Right lobe of liver (tissue), 6 donors: ENCODE results near the gene FRMPD4. TPM values are rescaled to one million over a fixed set of nuclear protein-coding genes. Genes with fewer than 3 reads are reported as not detected.

ENCODE experiments used
- ATAC-seq, 4 donors: fragments of 200-7000 bp; cut with Tn5 transposase; one replicate each; pipeline ENCODE4 v1.9.1; 2020; ENCODE audit warnings: mild to moderate bottlenecking in 4 of 4, moderate library complexity in 4 of 4
- DNase-seq, 3 donors: peaks; one replicate each; pipeline ENCODE4 v3.0.0-alpha.2; 2020
- H3K27ac ChIP-seq, 3 donors: fragments of 200-600 bp; one replicate each; pipeline ENCODE4 v1.8.0; 2022
- H3K27me3 ChIP-seq, 2 donors: fragments of 200-600 bp; one replicate each; pipeline ENCODE4 v1.8.0; 2022
- H3K36me3 ChIP-seq, 4 donors: fragments of 200-600 bp; sonication (generic) in 1 of 4; one replicate each; pipeline versions ENCODE4 v1.5.1 to v1.8.0; 2017 to 2022; ENCODE audit warnings: control low read depth in 1 of 4
- H3K4me1 ChIP-seq, 4 donors: fragments of 200-600 bp; sonication (generic) in 1 of 4; one replicate each; pipeline versions ENCODE4 v1.5.1 to v1.8.0; 2017 to 2022; ENCODE audit warnings: control low read depth in 1 of 4
- H3K4me3 ChIP-seq, 3 donors: fragments of 200-600 bp; one replicate each; pipeline ENCODE4 v1.8.0; 2022
- H3K9me3 ChIP-seq, 4 donors: fragments of 200-600 bp; sonication (generic) in 1 of 4; one replicate each; pipeline versions ENCODE4 v1.5.1 to v1.8.0; 2017 to 2022; ENCODE audit warnings: control low read depth in 1 of 4
- CTCF ChIP-seq, 4 donors: fragments of 200-600 bp in 3 of 4; fragments of 450-650 bp in 1 of 4; IDR thresholded peaks; one replicate each; pipeline versions ENCODE4 v1.5.1 to v1.8.0; 2016 to 2022; ENCODE audit warnings: antibody characterized with exemption in 4 of 4, mild to moderate bottlenecking in 2 of 4
- POLR2A ChIP-seq: fragments of 450-650 bp; IDR thresholded peaks from one replicate; pipeline ENCODE4 v1.6.1; 2017; ENCODE audit warnings: antibody characterized with exemption, mild to moderate bottlenecking
- WGBS: methylation state at CpG from one replicate; pipeline ENCODE4 v1.1.6; 2018; ENCODE audit warnings: low coverage, low lambda C conversion rate; ENCODE audit not compliant: insufficient coverage; ENCODE audit errors: missing lambda C conversion rate; 5-methylcytosine and 5-hydroxymethylcytosine counted together
- intact Hi-C, 2 donors: fragments of 100-400 bp; cut with DNase I; formaldehyde crosslinking; loops; one replicate each; pipeline versions ENCODE4 v1.11.2 to v1.14.1; 2022
- small RNA-seq, 2 experiments: library from RNA; depleted of rRNA; stranded (forward); fragments of <200 nt; gene quantifications; one replicate each; pipeline ENCODE3, GENCODE V24; 2016
- total RNA-seq, 6 experiments: library from RNA; depleted of rRNA in 2 of 6; stranded (reverse); fragments of >200 nt in 2 of 6; fragmentation: NEBNext Ultra II Directional in 3 of 6; extraction: Animal tissue kit (Norgen Biotek cat#: 25700) in 3 of 6; gene quantifications; one replicate each; pipeline versions ENCODE4 v1.1.0 to v1.2.4, GENCODE V29; 2016 to 2023
- donor health status: DM: no; HTN: yes; CAD: no.
- donor health status: DM: no; HTN: no; CAD: no.
- donor health status: DM: no; HTN: no; CAD: no.
- donor health status: DM: no; HTN: yes; CAD: no.
- donor health status: DM: no; HTN: yes; CAD: no.

FRMPD4 gene
- total RNA-seq, 6 experiments from 2014 or later, result 0.05 to 0.12 (median 0.06) TPM; not detected in 3

GRCh38 chrX:12767856-12768255, 629.6 kb downstream of the FRMPD4 start:
- no peak overlapping the region for H3K4me3 ChIP-seq
- H3K9me3 ChIP-seq, result no peaks in the 10 kb centered on the region
- no peaks in the 10 kb centered on the region for H3K27me3 ChIP-seq
- TF ChIP-seq POLR2A, result no peak
- TF ChIP-seq CTCF (IDR thresholded peaks at IDR 0.05), result no peak
- H3K27ac ChIP-seq, result no peak overlapping the region
- 11% methylated on average over 1 of the region's 2 CpGs for WGBS
- H3K36me3 ChIP-seq, result no peaks in the 10 kb centered on the region
- H3K4me1 ChIP-seq, result no peaks in the 10 kb centered on the region
- intact Hi-C loops, result no loop called here
- ATAC-seq (peak in 1 of 4 donors; percentile 18), DNase-seq (no peak)

- H3K4me1 ChIP-seq, result no peaks in the 10 kb centered on the region
- no peaks in the 10 kb centered on the region for H3K36me3 ChIP-seq
- ATAC-seq (no peak), DNase-seq (no peak)
- no peak overlapping the region for H3K4me3 ChIP-seq
- H3K27ac ChIP-seq, result no peak overlapping the region
- no peaks in the 10 kb centered on the region for H3K27me3 ChIP-seq
- H3K9me3 ChIP-seq, result no peaks in the 10 kb centered on the region
- TF ChIP-seq CTCF (IDR thresholded peaks at IDR 0.05), result no peak
- no peak for TF ChIP-seq POLR2A
- intact Hi-C loops, result no loop called here
- WGBS, result 68% methylated on average over 4 of the region's 4 CpGs
Observed at GRCh38 chrX:12768491-12768890, 630.2 kb downstream of the FRMPD4 start.

GRCh38 chrX:12770440-12770839, 632.2 kb downstream of the FRMPD4 start:
- no peaks in the 10 kb centered on the region for H3K9me3 ChIP-seq
- H3K36me3 ChIP-seq, result no peaks in the 10 kb centered on the region
- intact Hi-C loops, result no loop called here
- no peak overlapping the region for H3K4me3 ChIP-seq
- WGBS, result 30% methylated on average over 5 of the region's 5 CpGs
- no peak for DNase-seq
- peaks cover 0 to under 1% of the 10 kb centered on the region in 2 donors for H3K27me3 ChIP-seq
- ATAC-seq, result peak; percentile 58 to 70 (median 62)
- no peaks in the 10 kb centered on the region for H3K4me1 ChIP-seq
- H3K27ac ChIP-seq, result no peak overlapping the region
- TF ChIP-seq POLR2A (no peak), CTCF (IDR thresholded peaks at IDR 0.05) (peak; percentile 40 to 68 (median 64))

GRCh38 chrX:12771445-12772069, 633.3 kb downstream of the FRMPD4 start:
- intact Hi-C loops, result no loop called here

More at GRCh38 chrX:12771445-12772069, 633.3 kb downstream of the FRMPD4 start:
- Histone ChIP-seq H3K27ac (no peak overlapping the region), H3K36me3 (no peaks in the 10 kb centered on the region), H3K4me3 (no peak overlapping the region), H3K27me3 (peaks cover 0 to 4% of the 10 kb centered on the region in 2 donors), H3K9me3 (no peaks in the 10 kb centered on the region), H3K4me1 (no peaks in the 10 kb centered on the region)
- 28% methylated on average over 16 of the region's 22 CpGs for WGBS
- peak; percentile 40 to 60 (median 52) for DNase-seq
- TF ChIP-seq POLR2A (no peak), CTCF (IDR thresholded peaks at IDR 0.05) (peak; percentile 25 to 63 (median 55))
- ATAC-seq, result peak; percentile 90 to 94 (median 92)

Small RNAs within 50 kb of the gene (small RNA-seq; reads per million reads assigned to genes)
- 0 reads per million in 2 experiments for gene AC119619.1
- gene RF00019, result 0 reads per million in 2 experiments
- 0 reads per million in 2 experiments for gene RN7SKP290
